Gastroesophageal sphincter (tissue), 3 donors: ENCODE results near the gene PLCG1.

Experiments used
- POLR2AphosphoS5 ChIP-seq: sonication (generic); formaldehyde crosslinking; IDR thresholded peaks from one replicate; pipeline ENCODE4 v1.6.1; 2017; ENCODE audit warnings: antibody characterized with exemption
- TF ChIP-seq, protein P1 (sequence below), 4 experiments: fragments of 200-600 bp in 2 of 4; fragments of 450-650 bp in 2 of 4; sonication (generic) in 1 of 4; IDR thresholded peaks; one replicate each; pipeline ENCODE4 v1.5.1; 2017 to 2019; ENCODE audit warnings: antibody characterized with exemption in 4 of 4, mild to moderate bottlenecking in 2 of 4, moderate library complexity in 2 of 4

DNA sequence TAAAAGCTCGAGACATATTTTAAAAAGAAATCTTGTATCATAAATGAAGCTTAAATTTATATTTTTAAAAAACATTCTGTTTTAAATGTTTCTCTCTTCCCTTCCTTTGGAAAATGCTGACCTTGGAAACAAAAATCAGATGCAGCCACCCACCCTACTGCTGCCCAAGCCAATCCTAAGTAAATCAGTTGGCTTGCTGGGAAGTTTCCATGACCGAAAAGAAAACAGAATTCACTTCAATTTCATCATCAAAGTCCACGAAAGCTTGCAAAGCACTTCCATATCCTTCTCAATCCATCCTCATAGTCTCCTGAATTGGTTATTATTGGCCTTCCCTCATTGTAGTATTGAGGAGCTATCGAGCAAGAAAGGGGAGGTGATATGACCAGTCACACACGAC, 80.1 kb downstream of the PLCG1 start:
- TF ChIP-seq, protein P1, sequence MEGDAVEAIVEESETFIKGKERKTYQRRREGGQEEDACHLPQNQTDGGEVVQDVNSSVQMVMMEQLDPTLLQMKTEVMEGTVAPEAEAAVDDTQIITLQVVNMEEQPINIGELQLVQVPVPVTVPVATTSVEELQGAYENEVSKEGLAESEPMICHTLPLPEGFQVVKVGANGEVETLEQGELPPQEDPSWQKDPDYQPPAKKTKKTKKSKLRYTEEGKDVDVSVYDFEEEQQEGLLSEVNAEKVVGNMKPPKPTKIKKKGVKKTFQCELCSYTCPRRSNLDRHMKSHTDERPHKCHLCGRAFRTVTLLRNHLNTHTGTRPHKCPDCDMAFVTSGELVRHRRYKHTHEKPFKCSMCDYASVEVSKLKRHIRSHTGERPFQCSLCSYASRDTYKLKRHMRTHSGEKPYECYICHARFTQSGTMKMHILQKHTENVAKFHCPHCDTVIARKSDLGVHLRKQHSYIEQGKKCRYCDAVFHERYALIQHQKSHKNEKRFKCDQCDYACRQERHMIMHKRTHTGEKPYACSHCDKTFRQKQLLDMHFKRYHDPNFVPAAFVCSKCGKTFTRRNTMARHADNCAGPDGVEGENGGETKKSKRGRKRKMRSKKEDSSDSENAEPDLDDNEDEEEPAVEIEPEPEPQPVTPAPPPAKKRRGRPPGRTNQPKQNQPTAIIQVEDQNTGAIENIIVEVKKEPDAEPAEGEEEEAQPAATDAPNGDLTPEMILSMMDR (IDR thresholded peaks at IDR 0.05) = no peak
- TF ChIP-seq POLR2AphosphoS5 = no peak
